GM23338 (cell line): ENCODE measurements around the gene NTNG1. TPM values are rescaled to one million over a fixed set of nuclear protein-coding genes. Genes with fewer than 3 reads are reported as not detected.
A peak's percentile ranks its signal among the peaks of the same experiment; 100 is the strongest.

ENCODE experiments used
- ATAC-seq: fragments of 200-7000 bp; cut with Tn5 transposase; 3 replicates; pipeline ENCODE4 v1.9.1; 2020
- DNase-seq: peaks from one replicate; pipeline ENCODE4 v3.0.0-alpha.2; 2015; ENCODE audit warnings: low spot score
- H2AFZ ChIP-seq: fragments of 200-600 bp; sonication (generic); 2 replicates; pipeline ENCODE4 v1.8.0; 2016; ENCODE audit warnings: antibody characterized with exemption, mild to moderate bottlenecking, moderate library complexity
- H3F3A ChIP-seq: fragments of 200-600 bp; sonication (generic); replicated peaks from 2 replicates; pipeline ENCODE4 v1.8.0; 2017; ENCODE audit warnings: antibody characterized with exemption, mixed run types, low read depth
- H3K27ac ChIP-seq: fragments of 200-600 bp; sonication (generic); 2 replicates; pipeline ENCODE4 v1.6.1; 2016; ENCODE audit warnings: low read depth
- H3K27me3 ChIP-seq: fragments of 200-600 bp; sonication (generic); 2 replicates; pipeline ENCODE4 v1.8.0; 2016; ENCODE audit warnings: mild to moderate bottlenecking, mixed run types, moderate library complexity; ENCODE audit not compliant: insufficient read depth
- H3K36me3 ChIP-seq: fragments of 200-600 bp; sonication (generic); 2 replicates; pipeline ENCODE4 v1.8.0; 2016; ENCODE audit warnings: mild to moderate bottlenecking; ENCODE audit not compliant: insufficient read depth
- H3K4me1 ChIP-seq: fragments of 200-600 bp; sonication (generic); 2 replicates; pipeline ENCODE4 v1.8.0; 2016; ENCODE audit warnings: mild to moderate bottlenecking, moderate library complexity; ENCODE audit not compliant: insufficient read depth
- H3K4me2 ChIP-seq: fragments of 200-600 bp; sonication (generic); 2 replicates; pipeline ENCODE4 v1.7.1; 2017; ENCODE audit warnings: mixed run types
- H3K4me3 ChIP-seq: fragments of 200-600 bp; sonication (generic); 2 replicates; pipeline ENCODE4 v1.6.1; 2016; ENCODE audit warnings: mixed run types
- H3K79me2 ChIP-seq: fragments of 200-600 bp; sonication (generic); replicated peaks from 2 replicates; pipeline ENCODE4 v1.8.0; 2017; ENCODE audit warnings: mild to moderate bottlenecking; ENCODE audit not compliant: insufficient read depth
- H3K9me2 ChIP-seq: fragments of 200-600 bp; sonication (generic); 2 replicates; pipeline ENCODE4 v1.8.0; 2017; ENCODE audit not compliant: insufficient read depth
- H4K20me1 ChIP-seq: fragments of 200-600 bp; sonication (generic); replicated peaks from 2 replicates; pipeline ENCODE4 v1.8.0; 2017; ENCODE audit warnings: mild to moderate bottlenecking; ENCODE audit not compliant: insufficient read depth
- H3K27ac Mint-ChIP-seq: 2 replicates; pipeline ENCODE4 v1.8.0; 2020; ENCODE audit warnings: inconsistent platforms, mild to moderate bottlenecking, moderate library complexity, mixed read lengths
- H3K27me3 Mint-ChIP-seq: 3 replicates; pipeline ENCODE4 v1.8.0; 2022; ENCODE audit warnings: low read depth, mild to moderate bottlenecking, moderate library complexity, mixed read lengths, inconsistent platforms; ENCODE audit not compliant: insufficient read depth, poor library complexity
- H3K36me3 Mint-ChIP-seq: 3 replicates; pipeline ENCODE4 v1.8.0; 2021; ENCODE audit warnings: low read depth, mild to moderate bottlenecking, inconsistent platforms, moderate library complexity, mixed read lengths
- H3K4me1 Mint-ChIP-seq: 3 replicates; pipeline ENCODE4 v1.8.0; 2020; ENCODE audit warnings: mild to moderate bottlenecking, inconsistent platforms, mixed read lengths
- H3K4me3 Mint-ChIP-seq: 3 replicates; pipeline ENCODE4 v1.8.0; 2021; ENCODE audit warnings: moderate library complexity, mild to moderate bottlenecking, inconsistent platforms, mixed read lengths
- H3K9me3 Mint-ChIP-seq: 3 replicates; pipeline ENCODE4 v1.8.0; 2020; ENCODE audit warnings: moderate library complexity, mild to moderate bottlenecking, inconsistent platforms, mixed read lengths
- CREB1 ChIP-seq: fragments of 250-450 bp; sonication (Bioruptor Pico); IDR thresholded peaks from 2 replicates; pipeline ENCODE4 v1.5.0; 2020; ENCODE audit warnings: low read depth, mild to moderate bottlenecking, moderate library complexity
- EZH2 ChIP-seq: fragments of 200-600 bp; sonication (generic); IDR thresholded peaks from one replicate; pipeline ENCODE4 v1.8.0; 2017; ENCODE audit warnings: antibody characterized with exemption, mild to moderate bottlenecking, low read depth; ENCODE audit not compliant: unreplicated experiment
- EZH2phosphoT487 ChIP-seq: fragments of 200-600 bp; sonication (generic); IDR thresholded peaks from one replicate; pipeline ENCODE4 v1.8.1; 2018; ENCODE audit warnings: antibody characterized with exemption; ENCODE audit not compliant: unreplicated experiment
- JUNB ChIP-seq: IDR thresholded peaks from one replicate; pipeline ENCODE4 v1.6.1; 2016; ENCODE audit warnings: antibody characterized with exemption; ENCODE audit not compliant: unreplicated experiment
- POLR2AphosphoS5 ChIP-seq: IDR thresholded peaks from 2 replicates; pipeline ENCODE4 v1.6.1; 2016; ENCODE audit warnings: antibody characterized with exemption, low read depth
- ZNF114 ChIP-seq: fragments of 250-450 bp; sonication (Bioruptor Pico); IDR thresholded peaks from 2 replicates; pipeline ENCODE4 v1.5.0; 2020; ENCODE audit warnings: mild to moderate bottlenecking, moderate library complexity
- ZNF331 ChIP-seq: fragments of 250-450 bp; sonication (Bioruptor Pico); IDR thresholded peaks from 2 replicates; pipeline ENCODE4 v1.5.0; 2020; ENCODE audit warnings: low read depth, mild to moderate bottlenecking, moderate library complexity
- long read RNA-seq: library from polyadenylated mRNA; unstranded; transcript quantifications from one replicate; pipeline ENCODE4 v2.0.0, GENCODE V29; 2020; ENCODE audit not compliant: unreplicated experiment
- polyA plus RNA-seq: library from polyadenylated mRNA; unstranded; fragments of >200 nt; fragmentation: Nextera tagmentation; extraction: Ambion mirVana; gene quantifications from 2 replicates; pipeline ENCODE4 v1.2.1, GENCODE V29; 2016
- total RNA-seq: library from RNA; depleted of rRNA; stranded (reverse); fragments of >200 nt; shearing (Covaris generic); gene quantifications from 2 replicates; pipeline ENCODE4 v1.2.3, GENCODE V29; 2014; rRNA removed
- TF ChIP-seq, protein P1 (sequence below): fragments of 250-450 bp; sonication (Bioruptor Pico); IDR thresholded peaks from 2 replicates; pipeline ENCODE4 v1.5.0; 2020; ENCODE audit warnings: mild to moderate bottlenecking, moderate library complexity
- TF ChIP-seq, protein P2 (sequence below): IDR thresholded peaks from 2 replicates; pipeline ENCODE4 v1.6.1; 2016; ENCODE audit warnings: antibody characterized with exemption
- TF ChIP-seq, protein P3 (sequence below), 2 experiments: fragments of 200-600 bp in 1 of 2; sonication (generic) in 1 of 2; conservative IDR thresholded peaks; 2 replicates each; pipeline versions ENCODE4 v1.5.1 to v1.6.1; 2016 to 2017; ENCODE audit warnings: antibody characterized with exemption in 2 of 2, low read depth in 2 of 2, mild to moderate bottlenecking in 2 of 2, moderate library complexity in 1 of 2

NTNG1 gene
- total RNA-seq (9.1 and 10.3 TPM in 2 replicates), polyA plus RNA-seq (7.2 and 7.8 TPM in 2 replicates)
- long read RNA-seq, partial matches to known transcripts, result 0 of 4 reads
- long read RNA-seq, other reads (novel, unspliced or antisense), result 3 of 4 reads

DNA sequence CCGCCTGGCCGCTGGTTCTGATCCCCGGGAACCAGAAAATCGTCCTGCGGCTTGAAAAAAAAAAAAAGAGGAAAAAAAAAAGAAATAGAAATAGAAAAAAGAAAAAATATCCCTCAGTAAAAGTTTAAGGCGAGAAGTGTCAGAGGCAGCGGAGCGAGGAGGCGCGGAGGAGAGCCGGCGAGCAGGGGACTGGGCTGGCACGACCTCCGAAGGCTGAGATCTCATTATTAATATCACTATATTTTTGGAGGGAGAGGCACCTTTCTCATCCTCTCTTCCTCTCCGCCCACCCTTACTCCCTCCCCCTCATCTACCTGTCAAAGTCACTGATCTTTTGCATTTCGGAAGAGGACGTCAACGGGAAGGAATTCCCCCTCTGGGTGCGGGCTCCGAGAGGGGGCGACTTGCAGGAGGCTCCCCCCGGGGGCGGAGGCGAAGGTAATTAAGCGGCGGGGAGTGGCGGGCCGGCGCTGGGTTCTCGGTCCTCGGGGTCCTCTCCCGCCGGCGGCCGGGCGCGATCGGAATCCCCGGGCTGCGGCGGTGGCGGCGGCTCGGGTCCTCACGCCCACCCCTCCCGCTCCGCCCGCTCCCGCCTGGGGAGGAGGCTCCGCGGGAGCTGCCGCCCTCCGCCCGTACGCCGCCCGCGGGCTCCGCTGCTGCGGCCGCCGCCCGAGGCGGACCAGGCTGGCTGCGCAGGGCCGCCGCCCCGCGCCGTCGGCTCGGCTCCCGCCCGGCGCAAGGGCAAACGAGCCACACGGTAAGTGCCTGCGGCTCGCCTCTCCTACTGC lies at the start of gene NTNG1:
Gene NTNG1 (plus strand): TSS at position 337 of the 788 bp plus-strand sequence.
- Mint-ChIP-seq H3K4me1 (peaks cover 22% of the 10 kb centered on the region), H3K36me3 (no peaks in the 10 kb centered on the region), H3K4me3 (peak within 1 kb of the TSS; percentile 90), H3K27me3 (peaks cover 18% of the 10 kb centered on the region), H3K27ac (peak within 1 kb of the TSS; percentile 72), H3K9me3 (no peaks in the 10 kb centered on the region)
- DNase-seq, result peak; percentile 69
- Histone ChIP-seq H4K20me1 (no peaks in the 10 kb centered on the region), H3K4me1 (peaks cover 26% of the 10 kb centered on the region), H3K9me2 (no peaks in the 10 kb centered on the region), H3K4me2 (peak within 1 kb of the TSS; percentile 98), H3K79me2 (no peaks in the 10 kb centered on the region; the same call in 1 of the 2 replicates), H3F3A (0 out of 2 replicates have a peak, but pooled peaks cover 4% of the 10 kb centered on the region), H3K27me3 (peaks cover 9% of the 10 kb centered on the region; the same call in 1 of the 2 replicates), H3K4me3 (peak within 1 kb of the TSS; percentile 80), H3K27ac (peak within 1 kb of the TSS; percentile 88), H3K36me3 (no peaks in the 10 kb centered on the region), H2AFZ (peak within 1 kb of the TSS; percentile 86)
- peak; percentile 48 for ATAC-seq
- no peak for TF ChIP-seq ZNF331
- no peak for TF ChIP-seq ZNF114 (CRISPR knock-in tag)
- TF ChIP-seq EZH2, result no peak
- TF ChIP-seq, protein P1, sequence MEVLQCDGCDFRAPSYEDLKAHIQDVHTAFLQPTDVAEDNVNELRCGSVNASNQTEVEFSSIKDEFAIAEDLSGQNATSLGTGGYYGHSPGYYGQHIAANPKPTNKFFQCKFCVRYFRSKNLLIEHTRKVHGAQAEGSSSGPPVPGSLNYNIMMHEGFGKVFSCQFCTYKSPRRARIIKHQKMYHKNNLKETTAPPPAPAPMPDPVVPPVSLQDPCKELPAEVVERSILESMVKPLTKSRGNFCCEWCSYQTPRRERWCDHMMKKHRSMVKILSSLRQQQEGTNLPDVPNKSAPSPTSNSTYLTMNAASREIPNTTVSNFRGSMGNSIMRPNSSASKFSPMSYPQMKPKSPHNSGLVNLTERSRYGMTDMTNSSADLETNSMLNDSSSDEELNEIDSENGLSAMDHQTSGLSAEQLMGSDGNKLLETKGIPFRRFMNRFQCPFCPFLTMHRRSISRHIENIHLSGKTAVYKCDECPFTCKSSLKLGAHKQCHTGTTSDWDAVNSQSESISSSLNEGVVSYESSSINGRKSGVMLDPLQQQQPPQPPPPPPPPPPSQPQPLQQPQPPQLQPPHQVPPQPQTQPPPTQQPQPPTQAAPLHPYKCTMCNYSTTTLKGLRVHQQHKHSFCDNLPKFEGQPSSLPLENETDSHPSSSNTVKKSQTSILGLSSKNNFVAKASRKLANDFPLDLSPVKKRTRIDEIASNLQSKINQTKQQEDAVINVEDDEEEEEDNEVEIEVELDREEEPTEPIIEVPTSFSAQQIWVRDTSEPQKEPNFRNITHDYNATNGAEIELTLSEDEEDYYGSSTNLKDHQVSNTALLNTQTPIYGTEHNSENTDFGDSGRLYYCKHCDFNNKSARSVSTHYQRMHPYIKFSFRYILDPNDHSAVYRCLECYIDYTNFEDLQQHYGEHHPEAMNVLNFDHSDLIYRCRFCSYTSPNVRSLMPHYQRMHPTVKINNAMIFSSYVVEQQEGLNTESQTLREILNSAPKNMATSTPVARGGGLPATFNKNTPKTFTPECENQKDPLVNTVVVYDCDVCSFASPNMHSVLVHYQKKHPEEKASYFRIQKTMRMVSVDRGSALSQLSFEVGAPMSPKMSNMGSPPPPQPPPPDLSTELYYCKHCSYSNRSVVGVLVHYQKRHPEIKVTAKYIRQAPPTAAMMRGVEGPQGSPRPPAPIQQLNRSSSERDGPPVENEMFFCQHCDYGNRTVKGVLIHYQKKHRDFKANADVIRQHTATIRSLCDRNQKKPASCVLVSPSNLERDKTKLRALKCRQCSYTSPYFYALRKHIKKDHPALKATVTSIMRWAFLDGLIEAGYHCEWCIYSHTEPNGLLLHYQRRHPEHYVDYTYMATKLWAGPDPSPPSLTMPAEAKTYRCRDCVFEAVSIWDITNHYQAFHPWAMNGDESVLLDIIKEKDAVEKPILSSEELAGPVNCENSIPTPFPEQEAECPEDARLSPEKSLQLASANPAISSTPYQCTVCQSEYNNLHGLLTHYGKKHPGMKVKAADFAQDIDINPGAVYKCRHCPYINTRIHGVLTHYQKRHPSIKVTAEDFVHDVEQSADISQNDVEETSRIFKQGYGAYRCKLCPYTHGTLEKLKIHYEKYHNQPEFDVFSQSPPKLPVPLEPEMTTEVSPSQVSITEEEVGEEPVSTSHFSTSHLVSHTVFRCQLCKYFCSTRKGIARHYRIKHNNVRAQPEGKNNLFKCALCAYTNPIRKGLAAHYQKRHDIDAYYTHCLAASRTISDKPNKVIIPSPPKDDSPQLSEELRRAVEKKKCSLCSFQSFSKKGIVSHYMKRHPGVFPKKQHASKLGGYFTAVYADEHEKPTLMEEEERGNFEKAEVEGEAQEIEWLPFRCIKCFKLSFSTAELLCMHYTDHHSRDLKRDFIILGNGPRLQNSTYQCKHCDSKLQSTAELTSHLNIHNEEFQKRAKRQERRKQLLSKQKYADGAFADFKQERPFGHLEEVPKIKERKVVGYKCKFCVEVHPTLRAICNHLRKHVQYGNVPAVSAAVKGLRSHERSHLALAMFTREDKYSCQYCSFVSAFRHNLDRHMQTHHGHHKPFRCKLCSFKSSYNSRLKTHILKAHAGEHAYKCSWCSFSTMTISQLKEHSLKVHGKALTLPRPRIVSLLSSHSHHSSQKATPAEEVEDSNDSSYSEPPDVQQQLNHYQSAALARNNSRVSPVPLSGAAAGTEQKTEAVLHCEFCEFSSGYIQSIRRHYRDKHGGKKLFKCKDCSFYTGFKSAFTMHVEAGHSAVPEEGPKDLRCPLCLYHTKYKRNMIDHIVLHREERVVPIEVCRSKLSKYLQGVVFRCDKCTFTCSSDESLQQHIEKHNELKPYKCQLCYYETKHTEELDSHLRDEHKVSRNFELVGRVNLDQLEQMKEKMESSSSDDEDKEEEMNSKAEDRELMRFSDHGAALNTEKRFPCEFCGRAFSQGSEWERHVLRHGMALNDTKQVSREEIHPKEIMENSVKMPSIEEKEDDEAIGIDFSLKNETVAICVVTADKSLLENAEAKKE, result no peak
- no peak for TF ChIP-seq EZH2phosphoT487
- TF ChIP-seq, protein P2, sequence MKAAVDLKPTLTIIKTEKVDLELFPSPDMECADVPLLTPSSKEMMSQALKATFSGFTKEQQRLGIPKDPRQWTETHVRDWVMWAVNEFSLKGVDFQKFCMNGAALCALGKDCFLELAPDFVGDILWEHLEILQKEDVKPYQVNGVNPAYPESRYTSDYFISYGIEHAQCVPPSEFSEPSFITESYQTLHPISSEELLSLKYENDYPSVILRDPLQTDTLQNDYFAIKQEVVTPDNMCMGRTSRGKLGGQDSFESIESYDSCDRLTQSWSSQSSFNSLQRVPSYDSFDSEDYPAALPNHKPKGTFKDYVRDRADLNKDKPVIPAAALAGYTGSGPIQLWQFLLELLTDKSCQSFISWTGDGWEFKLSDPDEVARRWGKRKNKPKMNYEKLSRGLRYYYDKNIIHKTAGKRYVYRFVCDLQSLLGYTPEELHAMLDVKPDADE, result no peak
- no peak for TF ChIP-seq CREB1
- no peak for TF ChIP-seq POLR2AphosphoS5
- TF ChIP-seq JUNB, result no peak
- TF ChIP-seq, protein P3, sequence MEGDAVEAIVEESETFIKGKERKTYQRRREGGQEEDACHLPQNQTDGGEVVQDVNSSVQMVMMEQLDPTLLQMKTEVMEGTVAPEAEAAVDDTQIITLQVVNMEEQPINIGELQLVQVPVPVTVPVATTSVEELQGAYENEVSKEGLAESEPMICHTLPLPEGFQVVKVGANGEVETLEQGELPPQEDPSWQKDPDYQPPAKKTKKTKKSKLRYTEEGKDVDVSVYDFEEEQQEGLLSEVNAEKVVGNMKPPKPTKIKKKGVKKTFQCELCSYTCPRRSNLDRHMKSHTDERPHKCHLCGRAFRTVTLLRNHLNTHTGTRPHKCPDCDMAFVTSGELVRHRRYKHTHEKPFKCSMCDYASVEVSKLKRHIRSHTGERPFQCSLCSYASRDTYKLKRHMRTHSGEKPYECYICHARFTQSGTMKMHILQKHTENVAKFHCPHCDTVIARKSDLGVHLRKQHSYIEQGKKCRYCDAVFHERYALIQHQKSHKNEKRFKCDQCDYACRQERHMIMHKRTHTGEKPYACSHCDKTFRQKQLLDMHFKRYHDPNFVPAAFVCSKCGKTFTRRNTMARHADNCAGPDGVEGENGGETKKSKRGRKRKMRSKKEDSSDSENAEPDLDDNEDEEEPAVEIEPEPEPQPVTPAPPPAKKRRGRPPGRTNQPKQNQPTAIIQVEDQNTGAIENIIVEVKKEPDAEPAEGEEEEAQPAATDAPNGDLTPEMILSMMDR (conservative IDR thresholded peaks at IDR 0.05; ENCODE audit: low read depth in 2 of 2), result no peak
